Glutamatergic neuron (in vitro differentiated cells): ENCODE results near the gene ALKBH7. TPM values are rescaled to one million over a fixed set of nuclear protein-coding genes. Genes with fewer than 3 reads are reported as not detected.
A peak's percentile ranks its signal among the peaks of the same experiment; 100 is the strongest.

Source experiments
- DNase-seq: peaks from one replicate; pipeline ENCODE4 v3.0.0; 2022
- H3K27ac Mint-ChIP-seq: one replicate; pipeline ENCODE4 v1.8.0; 2020; ENCODE audit warnings: mild to moderate bottlenecking, mixed read lengths, inconsistent platforms; ENCODE audit not compliant: unreplicated experiment
- H3K27me3 Mint-ChIP-seq: one replicate; pipeline ENCODE4 v1.8.0; 2020; ENCODE audit warnings: mild to moderate bottlenecking, moderate library complexity, mixed read lengths, inconsistent platforms; ENCODE audit not compliant: unreplicated experiment
- H3K36me3 Mint-ChIP-seq: one replicate; pipeline ENCODE4 v1.8.0; 2020; ENCODE audit warnings: mild to moderate bottlenecking, mixed read lengths, inconsistent platforms; ENCODE audit not compliant: unreplicated experiment
- H3K4me1 Mint-ChIP-seq: one replicate; pipeline ENCODE4 v1.8.0; 2020; ENCODE audit warnings: mild to moderate bottlenecking, low read depth, mixed read lengths, inconsistent platforms; ENCODE audit not compliant: unreplicated experiment
- H3K4me3 Mint-ChIP-seq: one replicate; pipeline ENCODE4 v1.8.0; 2020; ENCODE audit warnings: mild to moderate bottlenecking, mixed read lengths, inconsistent platforms; ENCODE audit not compliant: unreplicated experiment
- H3K9me3 Mint-ChIP-seq: one replicate; pipeline ENCODE4 v1.8.0; 2020; ENCODE audit warnings: mild to moderate bottlenecking, moderate library complexity, mixed read lengths, inconsistent platforms; ENCODE audit not compliant: unreplicated experiment
- CTCF ChIP-seq: fragments of 200-600 bp; sonication (generic); IDR thresholded peaks from one replicate; pipeline ENCODE4 v1.5.0; 2021; ENCODE audit not compliant: partially characterized antibody, unreplicated experiment
- long read RNA-seq: library from polyadenylated mRNA; unstranded; transcript quantifications from one replicate; pipeline ENCODE4 v2.0.0, GENCODE V29; 2020; ENCODE audit not compliant: unreplicated experiment
- total RNA-seq: library from RNA; stranded (reverse); fragmentation: NEBNext Ultra II Directional; extraction: Animal tissue kit (Norgen Biotek cat#: 25700); gene quantifications from one replicate; pipeline ENCODE4 v1.2.1, GENCODE V29; 2021; ENCODE audit not compliant: unreplicated experiment

ALKBH7 gene
- total RNA-seq = 66.8 TPM
- long read RNA-seq, transcript ALKBH7-201 (4 exons, 1,332 nt) = major isoform, 90 of 96 reads
- long read RNA-seq, partial matches to known transcripts = 3 of 96 reads
- long read RNA-seq, other reads (novel, unspliced or antisense) = 1 of 96 reads

GRCh38 chr19:6372594-6373095 is at the start of gene ALKBH7:
Gene ALKBH7 (plus strand): TSS chr19:6372794. CDS start chr19:6372821, 27 bp downstream.
- Mint-ChIP-seq H3K4me3 (peak within 1 kb of the TSS; percentile 88), H3K36me3 (no peaks in the 10 kb centered on the region), H3K4me1 (peaks cover 2% of the 10 kb centered on the region), H3K27ac (peak within 1 kb of the TSS; percentile 88), H3K9me3 (peaks cover 9% of the 10 kb centered on the region), H3K27me3 (peaks cover 6% of the 10 kb centered on the region)
- no peak for TF ChIP-seq CTCF
- DNase-seq = peak; percentile 94

- no peaks in the 10 kb centered on the region for H3K36me3 Mint-ChIP-seq
- H3K4me3 Mint-ChIP-seq = no peak overlapping the region
- no peak for TF ChIP-seq CTCF
- H3K9me3 Mint-ChIP-seq = peaks cover 2% of the 10 kb centered on the region
- peaks cover 2% of the 10 kb centered on the region for H3K27me3 Mint-ChIP-seq
- no peak for DNase-seq
- H3K27ac Mint-ChIP-seq = no peak overlapping the region
- no peaks in the 10 kb centered on the region for H3K4me1 Mint-ChIP-seq
Measured at GRCh38 chr19:6324757-6325156, 47.8 kb upstream of the ALKBH7 start.

- no peaks in the 10 kb centered on the region for H3K36me3 Mint-ChIP-seq
- H3K9me3 Mint-ChIP-seq = peaks cover 2% of the 10 kb centered on the region
- H3K27ac Mint-ChIP-seq = no peak overlapping the region
- TF ChIP-seq CTCF = no peak
- no peaks in the 10 kb centered on the region for H3K4me1 Mint-ChIP-seq
- peaks cover 2% of the 10 kb centered on the region for H3K27me3 Mint-ChIP-seq
- no peak overlapping the region for H3K4me3 Mint-ChIP-seq
- no peak for DNase-seq
Measured at GRCh38 chr19:6325614-6326013, 47.0 kb upstream of the ALKBH7 start.

GRCh38 chr19:6326815-6327214 is 45.8 kb upstream of the ALKBH7 start:
- DNase-seq = no peak
- H3K4me1 Mint-ChIP-seq = no peaks in the 10 kb centered on the region
- peak overlapping the region; percentile 34 for H3K4me3 Mint-ChIP-seq
- H3K36me3 Mint-ChIP-seq = no peaks in the 10 kb centered on the region
- no peak for TF ChIP-seq CTCF
- peaks cover 2% of the 10 kb centered on the region for H3K27me3 Mint-ChIP-seq
- H3K27ac Mint-ChIP-seq = no peak overlapping the region
- H3K9me3 Mint-ChIP-seq = peaks cover 2% of the 10 kb centered on the region

GRCh38 chr19:6333439-6333838 is 39.2 kb upstream of the ALKBH7 start, which contains the start of gene ACER1:
Gene ACER1 (minus strand): TSS chr19:6333612. CDS start chr19:6333551, 61 bp downstream.
- Mint-ChIP-seq H3K36me3 (no peaks in the 10 kb centered on the region), H3K9me3 (no peaks in the 10 kb centered on the region), H3K27me3 (no peaks in the 10 kb centered on the region), H3K4me3 (no peak within 1 kb of the TSS), H3K4me1 (no peaks in the 10 kb centered on the region), H3K27ac (no peak within 1 kb of the TSS)
- TF ChIP-seq CTCF = no peak
- no peak for DNase-seq
